Keratinocyte (primary cell): ENCODE results near the gene MTMR10. TPM values are rescaled to one million over a fixed set of nuclear protein-coding genes. Genes with fewer than 3 reads are reported as not detected.

Experiments
- DNase-seq: peaks from one replicate; pipeline ENCODE4 v3.0.0-alpha.2; 2011; ENCODE audit warnings: low read depth, missing footprints, low spot score
- FAIRE-seq: peaks from 2 replicates; lab custom pipeline; 2011; peaks lifted over from hg19 to GRCh38; lab: Jason Lieb, UNC
- H2AFZ ChIP-seq: 2 replicates; pipeline ENCODE4 v1.6.0; 2012; ENCODE audit warnings: low read length, control low read depth, inconsistent platforms; ENCODE audit not compliant: control insufficient read depth
- H3K27ac ChIP-seq: 2 replicates; pipeline ENCODE4 v1.5.1; 2011; ENCODE audit warnings: low read length; ENCODE audit not compliant: control insufficient read depth, insufficient read depth
- H3K27me3 ChIP-seq: 3 replicates; pipeline ENCODE4 v1.6.0; 2011; ENCODE audit warnings: low read length; ENCODE audit not compliant: control insufficient read depth, insufficient read depth; ENCODE audit errors: extremely low read depth
- H3K36me3 ChIP-seq, 2 experiments: 2 replicates in 1 of 2; 3 replicates in 1 of 2; pipeline ENCODE4 v1.5.1; 2011; ENCODE audit warnings: low read length in 2 of 2, mild to moderate bottlenecking in 1 of 2; ENCODE audit not compliant: control insufficient read depth in 2 of 2, insufficient read depth in 2 of 2; ENCODE audit errors: extremely low read depth in 1 of 2
- H3K4me1 ChIP-seq: 3 replicates; pipeline ENCODE4 v1.5.1; 2011; ENCODE audit warnings: low read length; ENCODE audit not compliant: control insufficient read depth, insufficient read depth; ENCODE audit errors: extremely low read depth
- H3K4me2 ChIP-seq: 3 replicates; pipeline ENCODE4 v1.6.0; 2011; ENCODE audit warnings: low read depth, low read length; ENCODE audit not compliant: control insufficient read depth, insufficient read depth; ENCODE audit errors: extremely low read depth
- H3K4me3 ChIP-seq, 3 experiments: fragments of 200-600 bp in 1 of 3; sonication (generic) in 1 of 3; 2 replicates in 2 of 3; 3 replicates in 1 of 3; pipeline ENCODE4 v1.5.1; 2011 to 2016; ENCODE audit warnings: low read length in 3 of 3, mild to moderate bottlenecking in 3 of 3, control low read depth in 2 of 3, inconsistent platforms in 1 of 3, low read depth in 1 of 3, mixed read lengths in 1 of 3, mixed run types in 1 of 3, moderate library complexity in 1 of 3; ENCODE audit not compliant: control insufficient read depth in 2 of 3, insufficient read depth in 2 of 3; ENCODE audit errors: extremely low read depth in 1 of 3
- H3K79me2 ChIP-seq: 2 replicates; pipeline ENCODE4 v1.6.0; 2012; ENCODE audit warnings: low read length; ENCODE audit not compliant: control insufficient read depth, insufficient read depth
- H3K9ac ChIP-seq: 3 replicates; pipeline ENCODE4 v1.6.0; 2011; ENCODE audit warnings: low read length; ENCODE audit not compliant: control insufficient read depth, insufficient read depth; ENCODE audit errors: extremely low read depth
- H3K9me1 ChIP-seq: 3 replicates; pipeline ENCODE4 v1.6.0; 2011; ENCODE audit warnings: low read length; ENCODE audit not compliant: control insufficient read depth, insufficient read depth; ENCODE audit errors: extremely low read depth
- H3K9me3 ChIP-seq: 2 replicates; pipeline ENCODE4 v1.5.1; 2012; ENCODE audit warnings: low read depth, low read length; ENCODE audit not compliant: control insufficient read depth
- H4K20me1 ChIP-seq: 3 replicates; pipeline ENCODE4 v1.6.0; 2011; ENCODE audit warnings: low read length; ENCODE audit not compliant: control insufficient read depth, insufficient read depth; ENCODE audit errors: extremely low read depth
- EZH2 ChIP-seq: IDR thresholded peaks from one replicate; pipeline ENCODE4 v1.6.1; 2012; ENCODE audit warnings: inconsistent platforms, mild to moderate bottlenecking, low read length, moderate library complexity
- dilution Hi-C: fragments of 300-500 bp; cut with MboI; formaldehyde crosslinking; loops from one replicate; pipeline ENCODE4 v1.7.0; 2020; ENCODE audit warnings: low sequenced_read_pairs; ENCODE audit not compliant: extremely low pct_ligation_motif_present
- polyA plus RNA-seq, 5 experiments: library from polyadenylated mRNA; depleted of rRNA in 3 of 5; stranded (reverse) in 3 of 5; stranded (forward) in 1 of 5; unstranded in 1 of 5; fragments of >200 nt; gene quantifications; 1 replicate in 1 of 5; 2 replicates in 3 of 5; 3 replicates in 1 of 5; pipeline versions ENCODE4 v1.2.1 to v1.2.3, GENCODE V29; 2011 to 2012; ENCODE audit warnings: missing spikeins in 2 of 5, low read depth in 1 of 5, low replicate concordance in 1 of 5
- TF ChIP-seq, protein P1 (sequence below), 3 experiments: IDR thresholded peaks in 1 of 3; conservative IDR thresholded peaks in 1 of 3; optimal IDR thresholded peaks in 1 of 3; 2 replicates in 2 of 3; 3 replicates in 1 of 3; pipeline versions ENCODE3 to v1.5.1; 2011; ENCODE audit warnings: low read length in 3 of 3, mild to moderate bottlenecking in 3 of 3, moderate library complexity in 2 of 3, control low read depth in 1 of 3, inconsistent platforms in 1 of 3; ENCODE audit not compliant: insufficient read depth in 2 of 3; ENCODE audit errors: extremely low read depth in 1 of 3

MTMR10 gene
- polyA plus RNA-seq, 1 donor (not counting 4 experiments of a cell fraction or from before 2014, with no cell fraction given) = 15.5 TPM

- H2AFZ ChIP-seq = no peak overlapping the region
- no peaks in the 10 kb centered on the region for H3K9me3 ChIP-seq
- FAIRE-seq (no peak), DNase-seq (no peak)
- H3K9ac ChIP-seq = no peak overlapping the region
- dilution Hi-C loops = no loop called here
- no peaks in the 10 kb centered on the region for H3K4me1 ChIP-seq
- no peaks in the 10 kb centered on the region for H3K9me1 ChIP-seq
- H3K4me3 ChIP-seq = no peak overlapping the region
- H4K20me1 ChIP-seq = no peaks in the 10 kb centered on the region
- TF ChIP-seq EZH2 = no peak
- TF ChIP-seq, protein P1, sequence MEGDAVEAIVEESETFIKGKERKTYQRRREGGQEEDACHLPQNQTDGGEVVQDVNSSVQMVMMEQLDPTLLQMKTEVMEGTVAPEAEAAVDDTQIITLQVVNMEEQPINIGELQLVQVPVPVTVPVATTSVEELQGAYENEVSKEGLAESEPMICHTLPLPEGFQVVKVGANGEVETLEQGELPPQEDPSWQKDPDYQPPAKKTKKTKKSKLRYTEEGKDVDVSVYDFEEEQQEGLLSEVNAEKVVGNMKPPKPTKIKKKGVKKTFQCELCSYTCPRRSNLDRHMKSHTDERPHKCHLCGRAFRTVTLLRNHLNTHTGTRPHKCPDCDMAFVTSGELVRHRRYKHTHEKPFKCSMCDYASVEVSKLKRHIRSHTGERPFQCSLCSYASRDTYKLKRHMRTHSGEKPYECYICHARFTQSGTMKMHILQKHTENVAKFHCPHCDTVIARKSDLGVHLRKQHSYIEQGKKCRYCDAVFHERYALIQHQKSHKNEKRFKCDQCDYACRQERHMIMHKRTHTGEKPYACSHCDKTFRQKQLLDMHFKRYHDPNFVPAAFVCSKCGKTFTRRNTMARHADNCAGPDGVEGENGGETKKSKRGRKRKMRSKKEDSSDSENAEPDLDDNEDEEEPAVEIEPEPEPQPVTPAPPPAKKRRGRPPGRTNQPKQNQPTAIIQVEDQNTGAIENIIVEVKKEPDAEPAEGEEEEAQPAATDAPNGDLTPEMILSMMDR (optimal IDR thresholded peaks at IDR 0.05 in 1 of 3, IDR thresholded peaks at IDR 0.05 in 1 of 3, conservative IDR thresholded peaks at IDR 0.05 in 1 of 3; ENCODE audit: extremely low read depth in 1 of 3, insufficient read depth in 2 of 3, low read length in 3 of 3) = no peak
- peaks cover 2% of the 10 kb centered on the region for H3K79me2 ChIP-seq
- no peaks in the 10 kb centered on the region for H3K27me3 ChIP-seq
- H3K27ac ChIP-seq = no peak overlapping the region
- H3K4me2 ChIP-seq = no peak overlapping the region
- peaks cover 21 to 40% of the 10 kb centered on the region in 2 experiments for H3K36me3 ChIP-seq
These were observed 70.3 kb downstream of the MTMR10 start for GRCh38 chr15:30921106-30921505.

- peaks cover 13 to 38% of the 10 kb centered on the region in 2 experiments for H3K36me3 ChIP-seq
- FAIRE-seq (no peak), DNase-seq (no peak)
- no peaks in the 10 kb centered on the region for H3K9me3 ChIP-seq
- H3K27me3 ChIP-seq = no peaks in the 10 kb centered on the region
- H4K20me1 ChIP-seq = no peaks in the 10 kb centered on the region
- no peak overlapping the region for H2AFZ ChIP-seq
- H3K9me1 ChIP-seq = no peaks in the 10 kb centered on the region
- H3K4me2 ChIP-seq = no peak overlapping the region
- no peaks in the 10 kb centered on the region for H3K4me1 ChIP-seq
- H3K79me2 ChIP-seq = peaks cover 2% of the 10 kb centered on the region
- H3K27ac ChIP-seq = no peak overlapping the region
- TF ChIP-seq, protein P1 (optimal IDR thresholded peaks at IDR 0.05 in 1 of 3, IDR thresholded peaks at IDR 0.05 in 1 of 3, conservative IDR thresholded peaks at IDR 0.05 in 1 of 3; ENCODE audit: extremely low read depth in 1 of 3, insufficient read depth in 2 of 3, low read length in 3 of 3) = no peak
- no peak for TF ChIP-seq EZH2
- no peak overlapping the region for H3K9ac ChIP-seq
- H3K4me3 ChIP-seq = no peak overlapping the region
- dilution Hi-C loops = no loop called here
These were observed 71.4 kb downstream of the MTMR10 start for GRCh38 chr15:30919877-30920550.
